LNCAP (cell line): ENCODE results near the gene ITGA5.

Experiments
- CTCF ChIP-seq: fragments of 450-650 bp; IDR thresholded peaks from 2 replicates; pipeline ENCODE4 v1.5.1; 2017; ENCODE audit warnings: mild to moderate bottlenecking

Gene ITGA5

GRCh38 chr12:54419088-54419887, at the start of gene ITGA5:
TSS of gene ITGA5 (minus strand) at chr12:54419266. CDS start at chr12:54419198, 68 bp downstream.
- no peak for TF ChIP-seq CTCF

GRCh38 chr12:54465857-54466523, 46.9 kb upstream of the ITGA5 start:
- no peak for TF ChIP-seq CTCF

- TF ChIP-seq CTCF = no peak
Observed at GRCh38 chr12:54463484-54463883, 44.4 kb upstream of the ITGA5 start.

GRCh38 chr12:54463034-54463433, 44.0 kb upstream of the ITGA5 start:
- no peak for TF ChIP-seq CTCF

GRCh38 chr12:54460317-54460923, 41.4 kb upstream of the ITGA5 start:
- TF ChIP-seq CTCF = peak; percentile 38

- no peak for TF ChIP-seq CTCF
Observed at GRCh38 chr12:54459355-54459754, 40.3 kb upstream of the ITGA5 start.

GRCh38 chr12:54455760-54456469, 36.8 kb upstream of the ITGA5 start:
- TF ChIP-seq CTCF = no peak
